Natural killer cell (primary cell): Measurements from ENCODE around the gene ACTR10. TPM values are rescaled to one million over a fixed set of nuclear protein-coding genes. Genes with fewer than 3 reads are reported as not detected.

Experiments
- ATAC-seq, 3 donors: fragments of 150-1000 bp in 2 of 3; fragments of 200-7000 bp in 1 of 3; cut with Tn5 transposase; 1 replicate in 1 of 3; 2 replicates in 2 of 3; pipeline ENCODE4 v1.10.0; 2021; ENCODE audit warnings: mild to moderate bottlenecking in 2 of 3, moderate library complexity in 2 of 3
- DNase-seq, 2 donors: peaks; one replicate each; pipeline versions ENCODE4 v3.0.0 to v3.0.0-alpha.2; 2013 to 2021; ENCODE audit warnings: mixed read lengths in 1 of 2
- H3K27ac ChIP-seq: one replicate; pipeline ENCODE4 v1.5.1; 2013; ENCODE audit warnings: mild to moderate bottlenecking, low read length
- H3K27me3 ChIP-seq: one replicate; pipeline ENCODE4 v1.6.1; 2013; ENCODE audit warnings: low read length; ENCODE audit not compliant: control insufficient read depth, insufficient read depth
- H3K36me3 ChIP-seq: one replicate; pipeline ENCODE4 v1.6.1; 2013; ENCODE audit warnings: low read length; ENCODE audit not compliant: control insufficient read depth, insufficient read depth
- H3K4me1 ChIP-seq: one replicate; pipeline ENCODE4 v1.6.1; 2013; ENCODE audit warnings: low read length; ENCODE audit not compliant: control insufficient read depth, insufficient read depth
- H3K4me3 ChIP-seq: one replicate; pipeline ENCODE4 v1.5.1; 2013; ENCODE audit warnings: low read length
- H3K9me3 ChIP-seq: one replicate; pipeline ENCODE4 v1.6.1; 2013; ENCODE audit warnings: low read length; ENCODE audit not compliant: control insufficient read depth, insufficient read depth
- H3K27ac Mint-ChIP-seq, 2 donors: one replicate each; pipeline ENCODE4 v1.8.0; 2022; ENCODE audit warnings: mild to moderate bottlenecking in 2 of 2, mixed read lengths in 2 of 2, moderate library complexity in 1 of 2
- H3K27me3 Mint-ChIP-seq, 2 donors: one replicate each; pipeline ENCODE4 v1.8.0; 2022; ENCODE audit warnings: low read depth in 2 of 2, mixed read lengths in 2 of 2
- H3K36me3 Mint-ChIP-seq: one replicate; pipeline ENCODE4 v1.8.0; 2022; ENCODE audit warnings: mixed read lengths
- H3K4me1 Mint-ChIP-seq, 2 donors: one replicate each; pipeline ENCODE4 v1.8.0; 2022; ENCODE audit warnings: mixed read lengths in 2 of 2
- H3K4me3 Mint-ChIP-seq: one replicate; pipeline ENCODE4 v1.8.0; 2022; ENCODE audit warnings: mild to moderate bottlenecking, moderate library complexity, mixed read lengths
- H3K9me3 Mint-ChIP-seq, 2 donors: one replicate each; pipeline ENCODE4 v1.8.0; 2022; ENCODE audit warnings: mixed read lengths in 2 of 2
- WGBS: methylation state at CpG from one replicate; pipeline ENCODE4 v1.1.7; 2013; ENCODE audit warnings: missing lambda C conversion rate; ENCODE audit not compliant: insufficient coverage; 5-methylcytosine and 5-hydroxymethylcytosine counted together
- intact Hi-C: fragments of 100-400 bp; cut with micrococcal nuclease; formaldehyde crosslinking; loops from one replicate; pipeline ENCODE4 v1.14.2; 2022
- total RNA-seq, 4 donors: library from RNA; stranded (reverse); fragments of 120-200 nt in 1 of 4; gene quantifications; one replicate each; pipeline versions ENCODE4 v1.2.3 to v1.2.4, GENCODE V29; 2013 to 2022
- TF ChIP-seq, protein P1 (sequence below): fragments of 200-600 bp; IDR thresholded peaks from one replicate; pipeline ENCODE4 v1.8.0; 2022; ENCODE audit warnings: antibody characterized with exemption

ACTR10 gene
- total RNA-seq, 3 donors from 2014 or later (not counting 1 experiment from before 2014, with no cell fraction given) = 58.0 to 61.0 (median 60.7) TPM

DNA sequence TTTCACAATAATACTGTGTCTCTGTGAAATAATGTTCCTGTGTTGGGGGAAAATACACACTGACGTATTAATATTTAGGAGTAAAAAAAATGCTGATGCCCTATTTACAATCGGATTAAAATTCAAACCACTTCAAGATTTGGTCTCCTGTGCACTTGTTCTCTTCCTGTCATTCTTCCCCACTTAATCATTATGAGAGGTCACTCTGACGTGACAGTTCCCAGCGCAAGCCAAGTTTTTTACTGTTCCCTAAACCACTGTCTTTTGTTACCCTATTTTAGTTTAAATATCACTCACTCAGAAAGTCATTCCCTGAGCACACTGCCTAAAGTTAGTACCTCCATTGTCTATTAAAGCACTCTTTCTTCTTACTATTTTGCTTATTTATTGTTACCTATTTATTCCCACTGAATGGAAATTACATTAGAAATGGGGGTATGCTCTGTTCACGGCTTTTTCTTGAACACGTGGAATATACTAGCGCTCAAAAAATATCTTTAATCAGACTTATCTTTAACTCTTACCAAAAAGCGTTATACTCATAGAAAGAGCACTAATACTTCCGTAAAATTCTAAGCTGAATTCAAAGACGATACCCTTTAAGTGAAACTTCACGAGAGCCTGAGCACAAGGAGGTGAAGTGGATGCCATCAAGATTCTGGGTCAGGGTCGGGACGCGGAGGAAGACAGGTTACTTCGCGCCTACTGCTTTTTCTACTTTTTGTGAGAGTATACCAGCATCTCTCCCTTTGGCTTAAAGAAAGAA is 44.0 kb downstream of the ACTR10 start:
- H3K4me1 ChIP-seq = peaks cover 6% of the 10 kb centered on the region
- H3K9me3 ChIP-seq = no peaks in the 10 kb centered on the region
- peak overlapping the region; percentile 88 for H3K4me3 ChIP-seq
- H3K27me3 Mint-ChIP-seq = no peaks in the 10 kb centered on the region
- no peaks in the 10 kb centered on the region for H3K27me3 ChIP-seq
- H3K4me1 Mint-ChIP-seq = peaks cover 29 to 35% of the 10 kb centered on the region in 2 donors
- H3K36me3 Mint-ChIP-seq = no peaks in the 10 kb centered on the region
- H3K9me3 Mint-ChIP-seq = no peaks in the 10 kb centered on the region
- 1% methylated on average over 15 of the region's 16 CpGs for WGBS
- H3K4me3 Mint-ChIP-seq = peak overlapping the region; percentile 99
- H3K36me3 ChIP-seq = peaks cover 9% of the 10 kb centered on the region
- peak; percentile 22 to 28 (median 25) for ATAC-seq
- DNase-seq = peak in 1 of 2 donors; percentile 33
- intact Hi-C loops = loop anchor here (1.0 to 10.0 kb wide), 4 partner anchors 44 to 183 kb away; partner anchors contain the start of genes ACTR10, ARID4A, KIAA0586 and TIMM9
- TF ChIP-seq, protein P1, sequence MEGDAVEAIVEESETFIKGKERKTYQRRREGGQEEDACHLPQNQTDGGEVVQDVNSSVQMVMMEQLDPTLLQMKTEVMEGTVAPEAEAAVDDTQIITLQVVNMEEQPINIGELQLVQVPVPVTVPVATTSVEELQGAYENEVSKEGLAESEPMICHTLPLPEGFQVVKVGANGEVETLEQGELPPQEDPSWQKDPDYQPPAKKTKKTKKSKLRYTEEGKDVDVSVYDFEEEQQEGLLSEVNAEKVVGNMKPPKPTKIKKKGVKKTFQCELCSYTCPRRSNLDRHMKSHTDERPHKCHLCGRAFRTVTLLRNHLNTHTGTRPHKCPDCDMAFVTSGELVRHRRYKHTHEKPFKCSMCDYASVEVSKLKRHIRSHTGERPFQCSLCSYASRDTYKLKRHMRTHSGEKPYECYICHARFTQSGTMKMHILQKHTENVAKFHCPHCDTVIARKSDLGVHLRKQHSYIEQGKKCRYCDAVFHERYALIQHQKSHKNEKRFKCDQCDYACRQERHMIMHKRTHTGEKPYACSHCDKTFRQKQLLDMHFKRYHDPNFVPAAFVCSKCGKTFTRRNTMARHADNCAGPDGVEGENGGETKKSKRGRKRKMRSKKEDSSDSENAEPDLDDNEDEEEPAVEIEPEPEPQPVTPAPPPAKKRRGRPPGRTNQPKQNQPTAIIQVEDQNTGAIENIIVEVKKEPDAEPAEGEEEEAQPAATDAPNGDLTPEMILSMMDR = no peak
- H3K27ac Mint-ChIP-seq = peak overlapping the region; percentile 95 to 99
- H3K27ac ChIP-seq = peak overlapping the region; percentile 94

DNA sequence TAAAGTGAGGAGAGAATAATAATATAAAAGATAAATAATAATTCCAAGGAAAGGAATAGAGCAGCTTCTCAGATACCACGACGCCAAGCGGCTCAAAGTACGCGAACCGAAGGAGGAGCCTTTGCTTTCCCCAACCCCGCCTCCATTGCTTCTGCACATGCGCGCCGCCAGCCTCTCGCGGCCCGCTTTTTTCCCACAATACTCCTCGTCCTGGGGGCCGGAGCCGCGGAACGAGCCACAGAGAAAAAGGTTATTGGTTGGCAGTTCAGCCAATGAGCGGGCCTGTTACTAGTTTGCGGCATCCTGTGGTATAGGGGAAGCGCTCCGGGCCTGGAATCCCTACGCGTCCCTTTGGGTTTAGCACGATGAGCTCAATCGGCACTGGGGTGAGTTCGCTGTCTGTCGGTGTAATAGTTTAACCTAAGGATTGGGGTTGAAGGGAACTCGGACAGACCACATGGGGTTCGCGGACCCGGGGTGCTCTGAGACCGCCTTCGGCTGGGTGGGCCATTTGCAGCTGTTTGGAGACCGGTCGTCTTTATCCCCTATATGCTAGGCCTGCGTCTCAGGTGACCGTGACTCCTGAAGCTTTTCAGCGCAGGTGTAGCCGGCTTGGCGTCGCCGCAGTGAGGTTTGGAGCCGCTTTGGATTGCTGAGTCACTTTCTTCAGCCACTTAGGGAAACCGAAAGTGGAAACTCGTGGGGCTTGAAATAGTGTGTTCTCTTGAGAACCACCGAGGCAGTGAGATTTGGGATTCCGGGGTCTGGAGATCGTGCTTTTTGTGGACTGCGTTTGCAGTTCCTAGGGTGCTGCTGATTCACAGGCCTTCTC is 44.8 kb downstream of the ACTR10 start, which contains the start of gene PSMA3:
TSS of gene PSMA3 (plus strand) at position 288 of the 832 bp plus-strand sequence. CDS start at position 366, 78 bp downstream.
- Mint-ChIP-seq H3K9me3 (no peaks in the 10 kb centered on the region), H3K27ac (peak within 1 kb of the TSS; percentile 95 to 99), H3K4me3 (peak within 1 kb of the TSS; percentile 99), H3K36me3 (no peaks in the 10 kb centered on the region), H3K27me3 (no peaks in the 10 kb centered on the region), H3K4me1 (peaks cover 29 to 35% of the 10 kb centered on the region in 2 donors)
- peak; percentile 97 to 98 for DNase-seq
- intact Hi-C loops = loop anchor here (1.0 to 10.0 kb wide), 4 partner anchors 44 to 182 kb away; partner anchors contain the start of genes ACTR10, ARID4A, KIAA0586 and TIMM9
- WGBS = under 1% methylated on average over 50 of the region's 50 CpGs
- H3K36me3 ChIP-seq = peaks cover 16% of the 10 kb centered on the region
- no peaks in the 10 kb centered on the region for H3K9me3 ChIP-seq
- peak; percentile 88 to 97 (median 92) for ATAC-seq
- peak within 1 kb of the TSS; percentile 94 for H3K27ac ChIP-seq
- no peaks in the 10 kb centered on the region for H3K27me3 ChIP-seq
- TF ChIP-seq, protein P1 = no peak
- H3K4me3 ChIP-seq = peak within 1 kb of the TSS; percentile 88
- peaks cover 5% of the 10 kb centered on the region for H3K4me1 ChIP-seq

- no peak for ATAC-seq
- peak overlapping the region; percentile 94 for H3K27ac ChIP-seq
- Mint-ChIP-seq H3K27me3 (no peaks in the 10 kb centered on the region), H3K27ac (peak overlapping the region; percentile 95 to 99), H3K4me1 (peaks cover 34 to 40% of the 10 kb centered on the region in 2 donors), H3K36me3 (peaks cover 5% of the 10 kb centered on the region), H3K4me3 (peak overlapping the region; percentile 99), H3K9me3 (no peaks in the 10 kb centered on the region)
- H3K4me3 ChIP-seq = peak overlapping the region; percentile 88
- intact Hi-C loops = loop anchor here (2.0 to 10.0 kb wide), 2 partner anchors 149 to 181 kb away; partner anchors contain the start of genes KIAA0586, TIMM9 and TOMM20L
- H3K36me3 ChIP-seq = peaks cover 20% of the 10 kb centered on the region
- peaks cover 5% of the 10 kb centered on the region for H3K4me1 ChIP-seq
- TF ChIP-seq, protein P1 = no peak
- no peaks in the 10 kb centered on the region for H3K9me3 ChIP-seq
- WGBS = 0% methylated on average over 1 of the region's 3 CpGs
- no peak for DNase-seq
- H3K27me3 ChIP-seq = no peaks in the 10 kb centered on the region
These were observed 45.6 kb downstream of the ACTR10 start for GRCh38 chr14:58245562-58245961.
